ENCODE measurements around the gene ABHD5. TPM values are rescaled to one million over a fixed set of nuclear protein-coding genes. Genes with fewer than 3 reads are reported as not detected.
"Not testable (repeated sequence)": the region's sequence is repeated elsewhere in the genome, so short reads cannot be mapped to it uniquely, and the experiment has no call there.

Gene ABHD5
- total RNA-seq, 1 donor = 22.7 TPM

DNA sequence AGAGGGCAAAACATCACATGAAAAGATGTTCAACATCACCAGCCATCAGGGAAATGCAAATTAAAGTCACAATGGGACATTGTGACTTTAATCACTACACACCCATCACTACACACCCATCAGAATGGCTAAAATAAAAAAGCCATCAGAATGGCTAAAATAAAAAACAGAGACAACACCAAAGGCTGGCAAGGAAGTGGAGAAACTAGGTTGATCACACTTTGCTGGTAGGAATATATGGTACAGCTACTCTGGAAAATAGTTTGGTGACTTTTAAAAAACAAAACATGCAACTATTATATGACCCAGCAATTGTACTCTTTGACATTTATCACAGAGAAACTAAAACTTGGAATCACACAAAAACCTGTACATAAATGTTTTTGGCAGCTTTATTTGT, 15.1 kb upstream of the ABHD5 start:
- no peak overlapping the region for H3K4me3 ChIP-seq (ENCODE audit: low read length)
- H3K4me1 ChIP-seq (ENCODE audit: insufficient read depth, low read length) = peaks cover 9% of the 10 kb centered on the region
- H3K27me3 ChIP-seq (ENCODE audit: insufficient read depth, low read length) = no peaks in the 10 kb centered on the region
- H3K9me3 ChIP-seq (ENCODE audit: low read depth, low read length) = no peaks in the 10 kb centered on the region

DNA sequence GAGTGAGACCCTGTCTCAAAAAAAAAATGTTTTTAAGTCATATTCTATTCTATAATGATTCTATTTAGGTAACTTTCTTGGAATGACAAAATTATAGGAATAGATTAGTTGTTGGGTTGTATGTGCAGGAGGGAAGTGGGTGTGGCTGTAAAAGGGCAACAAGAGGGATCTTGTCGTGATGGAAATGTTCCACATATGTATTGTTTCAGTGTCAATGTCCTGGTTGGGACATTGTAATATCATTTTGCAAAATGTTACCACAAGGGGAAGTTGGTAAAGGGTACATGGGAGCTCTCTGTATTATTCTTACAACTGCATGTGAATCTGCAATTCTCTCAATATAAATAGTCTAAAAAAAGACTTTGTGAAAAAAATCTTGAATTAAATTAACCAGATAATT, 14.3 kb upstream of the ABHD5 start:
- no peaks in the 10 kb centered on the region for H3K27me3 ChIP-seq (ENCODE audit: insufficient read depth, low read length)
- H3K4me3 ChIP-seq (ENCODE audit: low read length) = no peak overlapping the region
- H3K4me1 ChIP-seq (ENCODE audit: insufficient read depth, low read length) = peaks cover 9% of the 10 kb centered on the region
- no peaks in the 10 kb centered on the region for H3K9me3 ChIP-seq (ENCODE audit: low read depth, low read length)

DNA sequence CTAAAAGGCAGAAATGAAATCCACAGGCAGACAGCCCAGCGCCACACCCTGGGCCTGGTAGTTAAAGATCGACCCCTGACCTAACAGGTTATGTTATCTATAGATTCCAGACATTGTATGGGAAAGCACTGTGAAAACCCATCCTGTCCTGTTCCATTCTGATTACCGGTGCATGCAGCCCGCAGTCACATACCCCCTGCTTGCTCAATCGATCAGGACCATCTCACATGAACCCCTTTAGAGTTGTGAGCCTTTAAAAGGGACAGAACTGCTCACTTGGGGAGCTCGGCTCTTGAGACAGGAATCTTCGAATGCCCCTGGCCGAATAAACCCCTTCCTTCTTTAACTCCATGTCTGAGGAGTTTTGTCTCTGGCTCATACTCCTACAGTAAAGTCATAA, 12.4 kb upstream of the ABHD5 start:
- not testable (repeated sequence) for H3K9me3 ChIP-seq (ENCODE audit: low read depth, low read length); H3K4me1 ChIP-seq (ENCODE audit: insufficient read depth, low read length); H3K4me3 ChIP-seq (ENCODE audit: low read length); H3K27me3 ChIP-seq (ENCODE audit: insufficient read depth, low read length)

DNA sequence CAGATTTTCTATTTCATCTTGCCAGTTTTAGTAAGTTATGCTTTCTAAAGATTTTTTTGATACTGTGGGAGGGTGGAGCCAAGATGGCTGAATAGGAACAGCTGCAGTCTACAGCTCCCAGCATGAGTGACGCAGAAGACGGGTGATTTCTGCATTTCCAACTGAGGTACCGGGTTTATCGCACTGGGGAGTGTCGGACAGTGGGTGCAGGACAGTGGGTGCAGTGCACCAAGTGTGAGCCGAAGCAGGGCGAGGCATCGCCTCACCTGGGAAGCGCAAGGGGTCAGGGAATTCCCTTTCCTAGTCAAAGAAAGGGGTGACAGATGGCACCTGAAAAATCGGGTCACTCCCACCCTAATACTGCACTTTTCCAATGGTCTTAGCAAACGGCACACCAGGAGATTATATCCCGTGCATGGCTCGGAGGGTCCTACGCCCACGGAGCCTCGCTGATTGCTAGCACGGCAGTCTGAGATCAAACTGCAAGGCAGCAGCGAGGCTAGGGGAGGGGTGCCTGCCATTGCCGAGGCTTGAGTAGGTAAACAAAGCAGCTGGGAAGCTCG, 11.8 kb upstream of the ABHD5 start:
- not testable (repeated sequence) for H3K4me3 ChIP-seq (ENCODE audit: low read length); H3K9me3 ChIP-seq (ENCODE audit: low read depth, low read length); H3K27me3 ChIP-seq (ENCODE audit: insufficient read depth, low read length); H3K4me1 ChIP-seq (ENCODE audit: insufficient read depth, low read length)

- not testable (repeated sequence) for H3K27me3 ChIP-seq (ENCODE audit: insufficient read depth, low read length); H3K4me1 ChIP-seq (ENCODE audit: insufficient read depth, low read length); H3K9me3 ChIP-seq (ENCODE audit: low read depth, low read length); H3K4me3 ChIP-seq (ENCODE audit: low read length)
These were observed 9.9 kb upstream of the ABHD5 start for GRCh38 chr3:43680857-43681256.

GRCh38 chr3:43684944-43685343, 5.8 kb upstream of the ABHD5 start:
- Histone ChIP-seq H3K27me3 (ENCODE audit: insufficient read depth, low read length) (no peaks in the 10 kb centered on the region), H3K9me3 (ENCODE audit: low read depth, low read length) (no peaks in the 10 kb centered on the region), H3K4me1 (ENCODE audit: insufficient read depth, low read length) (peaks cover 3% of the 10 kb centered on the region), H3K4me3 (ENCODE audit: low read length) (no peak overlapping the region)

GRCh38 chr3:43685921-43686320, 4.8 kb upstream of the ABHD5 start:
- H3K27me3 ChIP-seq (ENCODE audit: insufficient read depth, low read length) = no peaks in the 10 kb centered on the region
- peaks cover 10% of the 10 kb centered on the region for H3K4me1 ChIP-seq (ENCODE audit: insufficient read depth, low read length)
- no peak overlapping the region for H3K4me3 ChIP-seq (ENCODE audit: low read length)
- H3K9me3 ChIP-seq (ENCODE audit: low read depth, low read length) = no peaks in the 10 kb centered on the region

GRCh38 chr3:43686333-43686699, 4.4 kb upstream of the ABHD5 start:
- peaks cover 10% of the 10 kb centered on the region for H3K4me1 ChIP-seq (ENCODE audit: insufficient read depth, low read length)
- H3K27me3 ChIP-seq (ENCODE audit: insufficient read depth, low read length) = no peaks in the 10 kb centered on the region
- H3K4me3 ChIP-seq (ENCODE audit: low read length) = no peak overlapping the region
- no peaks in the 10 kb centered on the region for H3K9me3 ChIP-seq (ENCODE audit: low read depth, low read length)

DNA sequence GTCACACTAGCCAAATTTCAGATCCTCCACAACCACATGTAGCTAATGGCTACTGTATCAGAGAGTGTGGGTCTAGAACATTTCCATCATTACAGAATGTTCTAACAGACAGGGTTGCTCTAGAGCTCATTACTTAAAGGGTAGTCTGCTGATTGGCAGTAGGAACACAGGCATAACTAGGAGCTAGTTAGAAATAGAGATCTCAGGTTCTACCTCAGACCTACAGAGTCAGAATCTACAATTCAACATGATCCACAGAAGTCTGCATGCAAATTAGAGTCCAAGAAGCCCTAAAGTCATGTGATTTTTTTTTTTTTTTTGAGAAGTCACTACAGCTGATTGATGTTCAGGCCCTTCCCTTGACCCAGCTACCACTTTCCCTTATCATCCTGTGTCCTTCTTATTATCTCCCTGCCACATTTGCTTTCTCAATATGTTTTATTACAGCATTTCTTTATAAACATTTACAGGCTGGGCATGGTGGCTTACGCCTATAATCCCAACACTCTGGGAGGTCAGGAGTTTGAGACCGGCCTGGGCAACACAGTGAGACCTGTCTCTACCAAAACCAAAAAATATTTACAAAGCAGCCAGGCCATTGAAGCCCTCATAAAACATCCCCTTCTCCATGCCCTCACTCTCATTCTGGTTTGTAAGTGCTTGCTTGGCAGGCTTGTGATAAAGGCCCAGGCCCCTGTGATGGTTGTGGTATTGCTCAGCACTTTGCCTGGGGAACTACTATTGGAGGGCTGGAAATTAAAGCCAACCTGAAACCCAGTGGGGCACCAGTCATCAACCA, 3.8 kb upstream of the ABHD5 start:
- H3K4me3 ChIP-seq (ENCODE audit: low read length) = no peak overlapping the region
- H3K9me3 ChIP-seq (ENCODE audit: low read depth, low read length) = no peaks in the 10 kb centered on the region
- peaks cover 14% of the 10 kb centered on the region for H3K4me1 ChIP-seq (ENCODE audit: insufficient read depth, low read length)
- no peaks in the 10 kb centered on the region for H3K27me3 ChIP-seq (ENCODE audit: insufficient read depth, low read length)

DNA sequence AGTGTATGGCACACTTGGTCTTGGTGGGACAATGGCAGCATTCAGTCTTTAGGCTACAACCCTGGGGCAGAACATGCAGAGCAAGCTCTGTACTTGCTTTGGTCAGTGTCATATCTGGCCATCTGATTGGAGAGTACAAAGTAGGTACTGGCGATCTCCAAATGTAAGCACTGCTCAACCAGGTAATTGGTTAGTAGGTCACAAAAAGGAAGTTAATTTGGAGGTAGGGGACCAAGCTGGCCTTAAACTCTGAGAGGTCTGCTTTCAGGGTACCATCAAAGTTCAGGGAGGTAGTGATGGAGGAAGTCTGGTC, 3.3 kb upstream of the ABHD5 start:
- H3K4me1 ChIP-seq (ENCODE audit: insufficient read depth, low read length) = peaks cover 19% of the 10 kb centered on the region
- no peaks in the 10 kb centered on the region for H3K9me3 ChIP-seq (ENCODE audit: low read depth, low read length)
- H3K27me3 ChIP-seq (ENCODE audit: insufficient read depth, low read length) = no peaks in the 10 kb centered on the region
- no peak overlapping the region for H3K4me3 ChIP-seq (ENCODE audit: low read length)

GRCh38 chr3:43688245-43688650, 2.5 kb upstream of the ABHD5 start:
- Histone ChIP-seq H3K4me1 (ENCODE audit: insufficient read depth, low read length) (peaks cover 27% of the 10 kb centered on the region), H3K4me3 (ENCODE audit: low read length) (no peak overlapping the region), H3K9me3 (ENCODE audit: low read depth, low read length) (no peaks in the 10 kb centered on the region), H3K27me3 (ENCODE audit: insufficient read depth, low read length) (no peaks in the 10 kb centered on the region)

- H3K4me1 ChIP-seq (ENCODE audit: insufficient read depth, low read length) = peaks cover 29% of the 10 kb centered on the region
- no peak overlapping the region for H3K4me3 ChIP-seq (ENCODE audit: low read length)
- no peaks in the 10 kb centered on the region for H3K27me3 ChIP-seq (ENCODE audit: insufficient read depth, low read length)
- H3K9me3 ChIP-seq (ENCODE audit: low read depth, low read length) = no peaks in the 10 kb centered on the region
These were observed 1.6 kb upstream of the ABHD5 start for GRCh38 chr3:43689166-43689565.

DNA sequence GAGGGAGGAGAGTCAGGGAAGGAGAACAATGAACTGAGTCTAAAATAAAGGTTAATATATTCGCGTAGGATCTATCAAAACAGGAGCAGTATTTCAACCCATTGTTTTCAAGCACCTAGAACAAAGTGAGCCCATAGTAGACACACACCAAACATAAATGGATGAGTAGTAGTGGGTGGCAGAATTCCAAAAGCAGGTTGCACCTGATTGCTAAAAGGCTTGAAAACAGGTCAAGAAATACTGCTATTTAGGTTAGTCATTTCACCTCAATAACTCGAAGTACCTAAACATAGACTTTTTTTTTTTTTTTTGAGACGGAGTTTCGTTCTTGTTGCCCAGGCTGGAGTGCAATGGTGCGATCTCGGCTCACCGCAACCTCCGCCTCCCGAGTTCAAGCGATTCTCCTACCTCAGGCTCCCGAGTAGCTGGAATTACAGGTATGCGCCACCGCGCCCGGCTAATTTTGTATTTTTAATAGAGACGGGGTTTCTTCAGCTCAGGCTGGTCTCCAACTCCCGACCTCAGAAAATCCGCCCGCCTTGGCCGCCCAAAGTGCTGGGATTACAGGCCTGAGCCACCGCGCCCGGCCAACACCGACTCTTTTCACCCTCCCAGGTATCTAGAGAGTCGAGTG, 855 bp upstream of the ABHD5 start:
- peak overlapping the region; percentile 84 for H3K4me3 ChIP-seq (ENCODE audit: low read length)
- peaks cover 31% of the 10 kb centered on the region for H3K4me1 ChIP-seq (ENCODE audit: insufficient read depth, low read length)
- no peaks in the 10 kb centered on the region for H3K27me3 ChIP-seq (ENCODE audit: insufficient read depth, low read length)
- no peaks in the 10 kb centered on the region for H3K9me3 ChIP-seq (ENCODE audit: low read depth, low read length)

- H3K4me3 ChIP-seq (ENCODE audit: low read length) = peak overlapping the region; percentile 84
- no peaks in the 10 kb centered on the region for H3K9me3 ChIP-seq (ENCODE audit: low read depth, low read length)
- H3K4me1 ChIP-seq (ENCODE audit: insufficient read depth, low read length) = peaks cover 39% of the 10 kb centered on the region
These were observed 620 bp downstream of the ABHD5 start for GRCh38 chr3:43691120-43691995.

More at GRCh38 chr3:43691120-43691995, 620 bp downstream of the ABHD5 start:
- no peaks in the 10 kb centered on the region for H3K27me3 ChIP-seq (ENCODE audit: insufficient read depth, low read length)

Data from mononuclear cell (primary cell).